DLD1 (cell line): ENCODE data around the gene NR5A1.

Experiments
- in situ Hi-C: cut with HindIII; loops from 2 replicates; pipeline ENCODE4 v1.10.0; 2017; ENCODE audit warnings: low sequenced_read_pairs

NR5A1 gene

GRCh38 chr9:124506931-124507879, at the start of gene NR5A1:
Gene NR5A1 (minus strand): TSS chr9:124507399. CDS start chr9:124503395, 4,004 bp downstream.
- in situ Hi-C loops = no loop called here

- in situ Hi-C loops = loop anchor here (10.0 kb wide), 2 partner anchors 170 to 210 kb away; no protein-coding TSS in a partner anchor
Observed at GRCh38 chr9:124555043-124555442, 47.8 kb upstream of the NR5A1 start.

- in situ Hi-C loops = loop anchor here (10.0 kb wide), 2 partner anchors 171 to 211 kb away; no protein-coding TSS in a partner anchor
Observed at GRCh38 chr9:124553738-124554137, 46.5 kb upstream of the NR5A1 start.

GRCh38 chr9:124552273-124552605, 45.0 kb upstream of the NR5A1 start:
- in situ Hi-C loops = loop anchor here (10.0 kb wide), 2 partner anchors 173 to 213 kb away; no protein-coding TSS in a partner anchor

- in situ Hi-C loops = loop anchor here (10.0 kb wide), 2 partner anchors 173 to 213 kb away; no protein-coding TSS in a partner anchor
Observed at GRCh38 chr9:124551472-124552272, 44.5 kb upstream of the NR5A1 start.

- in situ Hi-C loops = loop anchor here (10.0 kb wide), 2 partner anchors 175 to 215 kb away; no protein-coding TSS in a partner anchor
Observed at GRCh38 chr9:124550072-124550471, 42.9 kb upstream of the NR5A1 start.

- in situ Hi-C loops = no loop called here
Observed at GRCh38 chr9:124549016-124549415, 41.8 kb upstream of the NR5A1 start.

- in situ Hi-C loops = no loop called here
Observed at GRCh38 chr9:124544535-124544934, 37.3 kb upstream of the NR5A1 start.

- in situ Hi-C loops = no loop called here
Observed at GRCh38 chr9:124541824-124542223, 34.6 kb upstream of the NR5A1 start.

- in situ Hi-C loops = no loop called here
Observed at GRCh38 chr9:124537926-124538325, 30.7 kb upstream of the NR5A1 start.

GRCh38 chr9:124535846-124536245, 28.6 kb upstream of the NR5A1 start:
- in situ Hi-C loops = no loop called here

GRCh38 chr9:124532897-124533296, 25.7 kb upstream of the NR5A1 start:
- in situ Hi-C loops = no loop called here

- in situ Hi-C loops = no loop called here
Observed at GRCh38 chr9:124531115-124531514, 23.9 kb upstream of the NR5A1 start.

- in situ Hi-C loops = no loop called here
Observed at GRCh38 chr9:124530246-124530645, 23.0 kb upstream of the NR5A1 start.

GRCh38 chr9:124527781-124528180, 20.6 kb upstream of the NR5A1 start:
- in situ Hi-C loops = no loop called here

- in situ Hi-C loops = no loop called here
Observed at GRCh38 chr9:124526174-124526573, 19.0 kb upstream of the NR5A1 start.

- in situ Hi-C loops = no loop called here
Observed at GRCh38 chr9:124522121-124523098, 15.2 kb upstream of the NR5A1 start.

- in situ Hi-C loops = no loop called here
Observed at GRCh38 chr9:124521142-124521541, 13.9 kb upstream of the NR5A1 start.

GRCh38 chr9:124520206-124520596, 13.0 kb upstream of the NR5A1 start:
- in situ Hi-C loops = no loop called here

GRCh38 chr9:124518116-124518515, 10.9 kb upstream of the NR5A1 start:
- in situ Hi-C loops = no loop called here
